Ishikawa (cell line): ENCODE data around the gene RCAN2.

Experiments used
- EP300 ChIP-seq: IDR thresholded peaks from 2 replicates; pipeline ENCODE4 v1.6.1; 2012; ENCODE audit warnings: borderline replicate concordance
- RAD21 ChIP-seq: IDR thresholded peaks from 2 replicates; pipeline ENCODE4 v1.6.1; 2012; ENCODE audit warnings: low read depth
- TAF1 ChIP-seq: IDR thresholded peaks from 2 replicates; pipeline ENCODE4 v1.6.1; 2012; ENCODE audit warnings: low read depth, mild to moderate bottlenecking
- ZBTB7A ChIP-seq: IDR thresholded peaks from 2 replicates; pipeline ENCODE4 v1.6.1; 2012; ENCODE audit warnings: low read depth

DNA sequence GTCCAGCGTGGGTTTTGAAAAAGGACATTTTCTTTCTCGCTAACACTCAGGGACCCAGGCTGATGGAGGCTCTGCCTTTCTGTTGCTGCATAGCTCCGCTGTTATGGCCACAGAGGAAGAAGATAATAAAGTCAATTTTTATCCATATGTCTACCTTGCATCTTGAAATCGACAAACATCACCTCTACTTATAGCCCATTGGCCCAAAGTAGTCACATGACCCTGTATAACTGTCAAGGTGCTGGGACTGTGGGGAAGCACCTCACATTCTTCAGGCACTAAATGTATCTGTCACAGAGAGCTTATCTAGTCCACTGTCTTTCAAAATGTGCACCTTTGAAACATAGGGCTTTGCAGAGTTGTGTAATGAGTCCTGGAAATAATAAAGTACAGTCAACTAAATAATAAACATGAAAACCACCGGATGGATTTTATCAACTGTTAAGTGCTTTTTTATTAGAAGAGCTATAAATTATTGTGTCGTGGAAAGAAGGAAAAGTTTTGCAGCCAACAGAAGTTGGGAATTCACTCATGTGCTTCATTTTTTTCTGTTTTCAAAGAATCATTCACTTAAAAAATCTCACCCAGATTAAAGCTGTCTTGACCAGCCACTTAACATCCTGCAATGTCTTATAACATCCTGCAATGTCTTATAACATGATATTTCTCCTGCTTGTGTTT lies 47.7 kb upstream of the RCAN2 start:
- TF ChIP-seq ZBTB7A, result no peak
- TF ChIP-seq EP300, result no peak
- TF ChIP-seq RAD21, result no peak
- TF ChIP-seq TAF1, result no peak
